Activated CD8-positive, alpha-beta memory T cell treated with anti-CD3 and anti-CD28 coated beads for 24 hours (primary cell): ENCODE measurements around the gene PIP5K1A.

Experiments
- DNase-seq: peaks from one replicate; pipeline ENCODE4 v3.0.0-alpha.2; 2020

Gene PIP5K1A

GRCh38 chr1:151289080-151289935, 91.0 kb downstream of the PIP5K1A start:
- DNase-seq: no peak

GRCh38 chr1:151289991-151290708, 91.8 kb downstream of the PIP5K1A start:
- DNase-seq: no peak

- no peak for DNase-seq
Observed at GRCh38 chr1:151290709-151291303, 92.5 kb downstream of the PIP5K1A start.

DNA sequence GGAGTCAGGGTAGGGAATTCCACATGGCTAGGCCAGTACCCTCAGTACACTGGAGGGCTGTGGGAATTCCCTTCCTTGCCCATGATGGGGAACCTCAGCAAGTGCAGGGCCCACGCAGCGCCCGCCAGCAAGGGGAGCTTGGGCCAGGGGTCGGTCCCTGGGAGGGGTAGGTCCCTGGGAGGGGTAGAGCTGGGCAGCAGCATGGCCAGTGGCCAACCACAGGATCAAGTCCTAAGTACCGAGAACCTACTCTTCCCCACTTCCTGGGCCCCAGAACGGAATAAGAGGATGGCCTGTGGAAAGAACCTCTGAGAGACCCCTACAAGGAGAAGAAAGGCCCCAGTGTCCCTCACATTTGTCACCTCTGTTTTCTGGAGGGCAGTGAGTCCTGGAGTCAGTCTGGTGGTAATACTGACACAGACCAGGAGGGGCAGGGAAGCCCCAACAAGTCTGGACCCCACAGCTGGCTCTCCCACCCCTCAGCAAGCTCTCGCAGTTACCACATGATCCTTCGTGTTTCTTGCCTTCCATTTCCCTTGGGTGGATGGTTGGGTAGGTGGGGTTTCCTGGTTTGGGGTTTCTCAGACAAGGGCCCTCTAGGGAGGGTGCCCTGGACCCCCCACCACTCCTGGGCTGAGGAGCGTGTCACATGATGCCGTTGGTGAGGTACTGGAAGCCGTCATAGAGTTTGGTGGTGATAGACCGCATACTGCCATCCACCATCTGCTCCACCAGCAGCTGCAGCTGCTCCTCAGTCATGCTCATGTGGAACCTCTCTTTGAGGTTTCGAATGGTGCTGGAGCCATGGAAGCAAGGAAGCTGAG, 94.1 kb downstream of the PIP5K1A start:
- no peak for DNase-seq

- no peak for DNase-seq
Observed at GRCh38 chr1:151293093-151293492, 94.7 kb downstream of the PIP5K1A start.

DNA sequence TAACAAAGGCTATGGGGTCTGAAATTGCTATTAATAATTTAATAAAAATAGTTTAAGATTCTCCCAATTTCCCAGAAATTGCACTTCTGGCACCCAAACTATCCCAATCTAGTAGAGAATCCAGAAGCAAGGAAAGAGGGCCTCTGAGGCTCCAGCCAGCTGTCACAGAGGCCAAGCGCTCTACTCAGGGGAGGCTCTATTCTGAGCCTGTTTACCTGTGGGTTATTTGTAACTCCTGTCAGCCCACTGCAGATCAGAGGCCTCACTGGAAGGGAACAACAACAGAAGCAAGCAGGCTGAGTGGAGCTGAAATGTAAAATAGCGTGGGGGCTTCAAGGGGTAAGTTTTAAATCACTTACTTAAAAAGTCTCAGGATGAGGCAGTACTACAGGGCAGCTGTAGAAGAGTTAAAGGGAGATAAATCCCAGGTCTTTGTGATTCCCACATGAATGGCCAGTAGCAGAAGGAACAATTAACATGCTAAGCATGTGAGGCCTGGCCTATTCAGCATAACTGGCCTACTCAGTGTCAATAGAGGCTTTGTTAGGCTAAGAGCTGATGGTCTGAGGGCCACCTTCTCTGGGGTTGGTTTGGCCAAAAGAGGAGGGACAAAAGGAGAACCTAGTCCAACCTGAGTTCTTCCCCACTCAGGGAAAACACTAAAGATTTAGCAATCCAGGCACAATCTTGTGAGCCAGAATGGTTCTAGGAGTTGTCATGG, 96.5 kb downstream of the PIP5K1A start:
- no peak for DNase-seq
